Measurements from ENCODE around the gene CISD3.

DNA sequence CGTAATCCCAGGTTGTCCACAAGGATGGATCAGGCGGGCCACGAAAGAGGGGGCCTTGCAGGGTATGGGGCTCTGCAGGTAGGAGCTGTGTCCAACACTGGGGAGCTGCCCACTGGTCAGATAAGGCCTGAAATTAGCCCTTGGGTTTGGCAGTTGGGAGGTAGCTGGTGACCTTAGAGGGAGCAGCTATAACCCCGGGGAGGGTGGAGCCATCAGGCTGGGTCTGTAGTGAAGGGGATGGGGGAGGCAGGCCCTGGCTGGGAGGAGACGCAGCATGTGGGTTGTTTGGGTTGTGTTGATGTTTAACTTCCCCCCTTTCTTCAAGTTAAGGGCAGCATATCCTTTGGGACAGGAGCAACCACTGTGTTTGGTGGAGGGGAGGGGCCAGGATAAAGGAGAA lies 19.2 kb upstream of the CISD3 start:
- TF ChIP-seq SIN3A (IDR thresholded peaks at IDR 0.05; ENCODE audit: borderline replicate concordance, insufficient read depth, low read length) (no peak), POLR2AphosphoS5 (IDR thresholded peaks at IDR 0.05; ENCODE audit: low read depth, low read length) (no peak), TAF1 (IDR thresholded peaks at IDR 0.05; ENCODE audit: borderline replicate concordance, insufficient read depth, low read length) (no peak)
- TF ChIP-seq, protein P1, sequence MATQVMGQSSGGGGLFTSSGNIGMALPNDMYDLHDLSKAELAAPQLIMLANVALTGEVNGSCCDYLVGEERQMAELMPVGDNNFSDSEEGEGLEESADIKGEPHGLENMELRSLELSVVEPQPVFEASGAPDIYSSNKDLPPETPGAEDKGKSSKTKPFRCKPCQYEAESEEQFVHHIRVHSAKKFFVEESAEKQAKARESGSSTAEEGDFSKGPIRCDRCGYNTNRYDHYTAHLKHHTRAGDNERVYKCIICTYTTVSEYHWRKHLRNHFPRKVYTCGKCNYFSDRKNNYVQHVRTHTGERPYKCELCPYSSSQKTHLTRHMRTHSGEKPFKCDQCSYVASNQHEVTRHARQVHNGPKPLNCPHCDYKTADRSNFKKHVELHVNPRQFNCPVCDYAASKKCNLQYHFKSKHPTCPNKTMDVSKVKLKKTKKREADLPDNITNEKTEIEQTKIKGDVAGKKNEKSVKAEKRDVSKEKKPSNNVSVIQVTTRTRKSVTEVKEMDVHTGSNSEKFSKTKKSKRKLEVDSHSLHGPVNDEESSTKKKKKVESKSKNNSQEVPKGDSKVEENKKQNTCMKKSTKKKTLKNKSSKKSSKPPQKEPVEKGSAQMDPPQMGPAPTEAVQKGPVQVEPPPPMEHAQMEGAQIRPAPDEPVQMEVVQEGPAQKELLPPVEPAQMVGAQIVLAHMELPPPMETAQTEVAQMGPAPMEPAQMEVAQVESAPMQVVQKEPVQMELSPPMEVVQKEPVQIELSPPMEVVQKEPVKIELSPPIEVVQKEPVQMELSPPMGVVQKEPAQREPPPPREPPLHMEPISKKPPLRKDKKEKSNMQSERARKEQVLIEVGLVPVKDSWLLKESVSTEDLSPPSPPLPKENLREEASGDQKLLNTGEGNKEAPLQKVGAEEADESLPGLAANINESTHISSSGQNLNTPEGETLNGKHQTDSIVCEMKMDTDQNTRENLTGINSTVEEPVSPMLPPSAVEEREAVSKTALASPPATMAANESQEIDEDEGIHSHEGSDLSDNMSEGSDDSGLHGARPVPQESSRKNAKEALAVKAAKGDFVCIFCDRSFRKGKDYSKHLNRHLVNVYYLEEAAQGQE (IDR thresholded peaks at IDR 0.05; ENCODE audit: insufficient read depth in 1 of 2, low read depth in 2 of 2, low read length in 2 of 2) = no peak
